Sigmoid colon (tissue), 7 donors: ENCODE data around the gene TAS2R60. TPM values are rescaled to one million over a fixed set of nuclear protein-coding genes. Genes with fewer than 3 reads are reported as not detected.
A peak's percentile ranks its signal among the peaks of the same experiment; 100 is the strongest.

Experiments
- DNase-seq: peaks from one replicate; pipeline ENCODE4 v3.0.0-alpha.2; 2019
- H3K27ac ChIP-seq, 4 donors: fragments of 200-600 bp; sonication (generic); one replicate each; pipeline ENCODE4 v1.5.1; 2016 to 2019; ENCODE audit warnings: mild to moderate bottlenecking in 1 of 4
- H3K27me3 ChIP-seq, 3 donors: fragments of 200-600 bp; sonication (generic); one replicate each; pipeline ENCODE4 v1.5.1; 2019; ENCODE audit warnings: mild to moderate bottlenecking in 1 of 3
- H3K36me3 ChIP-seq, 4 donors: fragments of 200-600 bp; sonication (generic); one replicate each; pipeline ENCODE4 v1.5.1; 2016 to 2019
- H3K4me1 ChIP-seq, 4 donors: fragments of 200-600 bp; sonication (generic); one replicate each; pipeline ENCODE4 v1.5.1; 2017 to 2019
- H3K4me3 ChIP-seq, 4 donors: fragments of 200-600 bp; sonication (generic); one replicate each; pipeline ENCODE4 v1.5.1; 2017 to 2019; ENCODE audit warnings: mild to moderate bottlenecking in 2 of 4, moderate library complexity in 1 of 4
- H3K9me3 ChIP-seq, 4 donors: fragments of 200-600 bp in 3 of 4; sonication (generic) in 3 of 4; one replicate each; pipeline versions ENCODE4 v1.5.1 to v1.6.1; 2013 to 2019
- EP300 ChIP-seq, 4 donors: sonication (generic); formaldehyde crosslinking; IDR thresholded peaks; one replicate each; pipeline ENCODE4 v1.6.1; 2017; ENCODE audit warnings: antibody characterized with exemption in 4 of 4
- POLR2A ChIP-seq, 2 donors: fragments of 450-650 bp; IDR thresholded peaks; one replicate each; pipeline ENCODE4 v1.6.1; 2016; ENCODE audit warnings: antibody characterized with exemption in 2 of 2, mild to moderate bottlenecking in 2 of 2, moderate library complexity in 2 of 2
- POLR2AphosphoS5 ChIP-seq, 4 donors: sonication (generic); formaldehyde crosslinking; IDR thresholded peaks; one replicate each; pipeline ENCODE4 v1.6.1; 2017; ENCODE audit warnings: antibody characterized with exemption in 4 of 4
- WGBS, 2 donors: extraction: QIAGEN DNeasy Blood & Tissue Kit; methylation state at CpG; one replicate each; pipeline ENCODE4 v1.1.7; 2013; 5-methylcytosine and 5-hydroxymethylcytosine counted together
- intact Hi-C: fragments of 100-400 bp; cut with DNase I; formaldehyde crosslinking; loops from one replicate; pipeline ENCODE4 v1.15.1; 2023
- polyA plus RNA-seq, 3 donors: library from polyadenylated mRNA; stranded (reverse); fragments of 200-250 nt; gene quantifications; one replicate each; pipeline ENCODE4 v1.2.3, GENCODE V29; 2013
- total RNA-seq, 4 donors: library from RNA; depleted of rRNA; stranded (reverse); fragments of >200 nt; gene quantifications; one replicate each; pipeline ENCODE4 v1.1.0, GENCODE V29; 2016
- TF ChIP-seq, protein P1 (sequence below), 4 experiments: fragments of 450-650 bp in 3 of 4; fragments of 200-600 bp in 1 of 4; IDR thresholded peaks; one replicate each; pipeline ENCODE4 v1.5.1; 2016 to 2019; ENCODE audit warnings: antibody characterized with exemption in 4 of 4, mild to moderate bottlenecking in 3 of 4, moderate library complexity in 2 of 4
- donor health status: healthy with polysubstance abuse.
- donor health status: Bipolar disorder and iron deficiency.
- donor health status: healthy.

The TAS2R60 gene
- total and polyA plus RNA-seq, 7 donors = not detected

DNA sequence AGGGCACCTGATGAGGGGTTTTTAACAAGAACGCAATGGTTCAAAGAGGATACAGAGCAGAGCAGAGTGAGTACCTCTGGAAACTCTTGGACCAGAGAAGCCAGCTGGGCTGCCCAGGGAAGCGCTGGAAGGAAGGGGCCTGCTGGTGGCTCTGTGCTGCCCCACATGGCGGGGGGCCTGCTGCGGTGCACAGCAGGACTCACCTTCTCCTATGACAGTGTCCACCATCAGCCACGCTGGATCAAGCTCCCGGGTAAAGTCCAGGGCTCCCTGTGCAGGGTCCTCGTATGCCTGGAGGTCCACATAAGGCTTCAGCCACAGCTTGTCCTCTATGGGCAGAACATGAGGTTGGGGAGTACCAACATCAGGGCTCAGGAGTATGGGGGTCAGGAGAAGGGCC lies 47.1 kb upstream of the TAS2R60 start:
- intact Hi-C loops = no loop called here
- no peak for DNase-seq
- H3K36me3 ChIP-seq = peaks cover 0 to 14% (median under 1%) of the 10 kb centered on the region in 4 donors
- H3K4me1 ChIP-seq = peaks cover 0 to 27% (median 24%) of the 10 kb centered on the region in 4 donors
- WGBS, 2 donors = 82 to 83% methylated on average over 7 of the region's 7 CpGs
- H3K27me3 ChIP-seq = no peaks in the 10 kb centered on the region
- no peaks in the 10 kb centered on the region for H3K9me3 ChIP-seq
- H3K27ac ChIP-seq = peak overlapping the region in 1 of 4 donors; percentile 4
- no peak for TF ChIP-seq POLR2AphosphoS5 (IDR thresholded peaks at IDR 0.05)
- no peak overlapping the region for H3K4me3 ChIP-seq

DNA sequence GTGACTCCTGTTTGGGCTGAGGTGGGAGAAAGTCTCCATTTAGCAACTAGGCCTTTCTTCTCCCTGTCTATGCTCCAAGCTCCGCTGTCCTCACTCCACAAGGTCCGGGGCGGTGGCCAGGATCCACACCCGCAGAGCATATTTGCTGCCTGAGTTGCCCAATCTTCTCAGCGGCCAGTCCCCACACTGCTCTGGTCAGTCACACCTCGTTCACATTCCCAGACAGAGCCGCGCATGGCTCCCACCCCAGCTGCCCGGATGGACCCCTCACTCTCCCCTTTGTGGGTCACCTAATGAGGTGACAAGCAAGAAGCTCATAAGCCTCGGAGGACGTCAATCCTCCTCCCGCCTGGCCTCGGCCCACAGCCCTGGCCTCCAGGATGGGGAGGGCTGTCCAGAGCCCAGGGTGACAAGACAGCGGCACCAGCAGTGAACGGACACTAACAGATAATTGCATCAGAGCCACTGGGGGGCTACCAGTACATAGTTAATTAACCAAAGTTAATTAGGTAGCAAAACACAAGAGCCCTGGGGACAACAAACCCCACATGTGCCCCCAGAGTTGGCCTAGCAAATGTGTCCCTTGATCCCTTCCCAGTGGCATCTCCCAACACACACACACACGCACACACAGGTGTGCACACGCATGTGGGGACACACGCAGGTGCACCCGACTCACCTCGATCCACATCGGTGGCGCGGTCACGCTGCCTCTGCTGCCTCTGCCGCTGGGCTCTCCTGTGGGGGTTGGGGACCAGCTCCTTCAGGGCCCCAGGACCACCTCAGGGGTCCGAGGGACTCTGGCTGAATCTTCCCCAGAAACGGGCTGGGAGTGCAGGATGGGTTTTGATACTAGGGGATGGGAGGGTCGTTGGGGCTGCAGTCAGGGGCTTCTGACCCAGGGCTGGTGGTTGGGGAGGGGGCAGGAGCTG lies 46.4 kb upstream of the TAS2R60 start:
- no peak overlapping the region for H3K4me3 ChIP-seq
- peaks cover 0 to 20% (median 17%) of the 10 kb centered on the region in 4 donors for H3K4me1 ChIP-seq
- H3K9me3 ChIP-seq = no peaks in the 10 kb centered on the region
- DNase-seq = peak; percentile 65
- peaks cover 0 to 7% (median 0%) of the 10 kb centered on the region in 4 donors for H3K36me3 ChIP-seq
- 89 to 93% methylated on average over 28 of the region's 28 CpGs for WGBS, 2 donors
- TF ChIP-seq, protein P1, sequence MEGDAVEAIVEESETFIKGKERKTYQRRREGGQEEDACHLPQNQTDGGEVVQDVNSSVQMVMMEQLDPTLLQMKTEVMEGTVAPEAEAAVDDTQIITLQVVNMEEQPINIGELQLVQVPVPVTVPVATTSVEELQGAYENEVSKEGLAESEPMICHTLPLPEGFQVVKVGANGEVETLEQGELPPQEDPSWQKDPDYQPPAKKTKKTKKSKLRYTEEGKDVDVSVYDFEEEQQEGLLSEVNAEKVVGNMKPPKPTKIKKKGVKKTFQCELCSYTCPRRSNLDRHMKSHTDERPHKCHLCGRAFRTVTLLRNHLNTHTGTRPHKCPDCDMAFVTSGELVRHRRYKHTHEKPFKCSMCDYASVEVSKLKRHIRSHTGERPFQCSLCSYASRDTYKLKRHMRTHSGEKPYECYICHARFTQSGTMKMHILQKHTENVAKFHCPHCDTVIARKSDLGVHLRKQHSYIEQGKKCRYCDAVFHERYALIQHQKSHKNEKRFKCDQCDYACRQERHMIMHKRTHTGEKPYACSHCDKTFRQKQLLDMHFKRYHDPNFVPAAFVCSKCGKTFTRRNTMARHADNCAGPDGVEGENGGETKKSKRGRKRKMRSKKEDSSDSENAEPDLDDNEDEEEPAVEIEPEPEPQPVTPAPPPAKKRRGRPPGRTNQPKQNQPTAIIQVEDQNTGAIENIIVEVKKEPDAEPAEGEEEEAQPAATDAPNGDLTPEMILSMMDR (IDR thresholded peaks at IDR 0.05) = no peak
- no peak for TF ChIP-seq POLR2AphosphoS5 (IDR thresholded peaks at IDR 0.05)
- no peak for TF ChIP-seq EP300 (IDR thresholded peaks at IDR 0.05)
- TF ChIP-seq POLR2A (IDR thresholded peaks at IDR 0.05) = no peak
- no peak overlapping the region for H3K27ac ChIP-seq
- intact Hi-C loops = no loop called here
- H3K27me3 ChIP-seq = no peaks in the 10 kb centered on the region

DNA sequence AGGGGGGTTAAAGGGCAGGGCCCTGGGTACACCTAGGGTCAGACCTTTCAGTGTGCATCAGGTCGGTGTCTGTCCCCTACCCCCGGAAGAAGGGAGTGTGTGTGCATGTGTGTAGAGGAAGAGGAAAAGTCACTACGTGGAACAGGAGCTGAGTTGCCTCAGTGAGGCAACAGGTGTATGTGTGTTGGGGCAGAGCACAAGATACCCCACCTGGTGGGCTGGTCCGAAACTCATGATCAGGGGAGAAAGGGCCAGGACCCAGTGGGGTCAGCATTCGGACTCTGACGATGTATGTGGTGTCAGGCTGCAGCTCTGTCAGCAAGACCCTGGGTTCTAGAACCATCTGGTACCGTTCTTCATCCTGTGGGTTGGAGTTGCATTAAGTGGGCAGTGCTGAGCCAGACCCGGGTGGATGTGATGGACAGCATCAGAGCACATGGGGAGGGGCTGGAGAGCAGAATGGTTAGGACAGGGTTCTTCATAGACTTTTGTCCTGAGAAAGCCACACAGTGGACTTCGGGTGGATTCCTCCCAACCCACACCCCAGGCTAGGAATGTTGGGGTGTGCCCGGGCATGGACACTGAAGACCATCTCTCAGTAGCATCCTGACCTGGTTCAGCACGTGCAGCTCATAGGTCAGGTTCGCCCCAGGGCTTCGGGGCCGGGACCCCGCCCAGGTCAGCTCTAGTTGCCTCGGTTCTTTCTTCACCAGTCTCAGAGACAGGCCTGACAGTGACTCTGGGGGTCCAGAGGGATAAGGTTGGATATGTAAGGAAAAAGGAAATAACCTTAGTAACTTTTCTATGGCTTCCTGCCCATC lies 45.3 kb upstream of the TAS2R60 start:
- DNase-seq = no peak
- no peak for TF ChIP-seq POLR2AphosphoS5 (IDR thresholded peaks at IDR 0.05)
- TF ChIP-seq EP300 (IDR thresholded peaks at IDR 0.05) = no peak
- TF ChIP-seq POLR2A (IDR thresholded peaks at IDR 0.05) = no peak
- TF ChIP-seq, protein P1 (IDR thresholded peaks at IDR 0.05) = no peak
- H3K27me3 ChIP-seq = no peaks in the 10 kb centered on the region
- H3K4me3 ChIP-seq = no peak overlapping the region
- no peaks in the 10 kb centered on the region for H3K9me3 ChIP-seq
- WGBS, 2 donors = 90 to 91% methylated on average over 16 of the region's 16 CpGs
- peaks cover 0 to 10% (median 6%) of the 10 kb centered on the region in 4 donors for H3K4me1 ChIP-seq
- peaks cover 0 to 4% (median 0%) of the 10 kb centered on the region in 4 donors for H3K36me3 ChIP-seq
- no peak overlapping the region for H3K27ac ChIP-seq
- intact Hi-C loops = no loop called here

DNA sequence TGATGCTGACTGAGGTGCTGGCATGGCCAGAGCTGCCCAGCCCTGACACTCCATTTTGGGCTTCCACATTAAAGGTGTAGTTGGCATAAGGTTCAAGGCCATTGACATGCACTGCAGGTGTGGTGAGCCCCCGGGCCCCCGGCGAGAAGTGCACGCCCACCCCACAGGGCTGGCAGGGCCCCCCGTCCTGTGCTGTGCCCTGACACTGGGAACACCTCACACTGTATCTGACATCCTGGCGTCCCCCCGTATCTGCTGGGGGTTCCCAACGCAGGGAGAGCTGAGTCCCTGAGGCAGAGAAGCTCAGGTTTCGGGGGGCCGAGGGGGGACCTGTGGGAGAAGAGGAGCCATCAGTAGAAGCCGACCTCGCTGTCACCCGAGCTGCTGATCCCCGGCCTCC lies 44.6 kb upstream of the TAS2R60 start:
- WGBS, 2 donors = 92 to 94% methylated on average over 14 of the region's 14 CpGs
- no peak overlapping the region for H3K4me3 ChIP-seq
- H3K36me3 ChIP-seq = no peaks in the 10 kb centered on the region
- H3K27ac ChIP-seq = no peak overlapping the region
- H3K9me3 ChIP-seq = no peaks in the 10 kb centered on the region
- TF ChIP-seq POLR2AphosphoS5 (IDR thresholded peaks at IDR 0.05) (no peak), POLR2A (IDR thresholded peaks at IDR 0.05) (no peak), EP300 (IDR thresholded peaks at IDR 0.05) (no peak)
- TF ChIP-seq, protein P1 (IDR thresholded peaks at IDR 0.05) = no peak
- H3K4me1 ChIP-seq = peaks cover 0 to 3% (median 0%) of the 10 kb centered on the region in 4 donors
- intact Hi-C loops = no loop called here
- no peaks in the 10 kb centered on the region for H3K27me3 ChIP-seq
- no peak for DNase-seq

DNA sequence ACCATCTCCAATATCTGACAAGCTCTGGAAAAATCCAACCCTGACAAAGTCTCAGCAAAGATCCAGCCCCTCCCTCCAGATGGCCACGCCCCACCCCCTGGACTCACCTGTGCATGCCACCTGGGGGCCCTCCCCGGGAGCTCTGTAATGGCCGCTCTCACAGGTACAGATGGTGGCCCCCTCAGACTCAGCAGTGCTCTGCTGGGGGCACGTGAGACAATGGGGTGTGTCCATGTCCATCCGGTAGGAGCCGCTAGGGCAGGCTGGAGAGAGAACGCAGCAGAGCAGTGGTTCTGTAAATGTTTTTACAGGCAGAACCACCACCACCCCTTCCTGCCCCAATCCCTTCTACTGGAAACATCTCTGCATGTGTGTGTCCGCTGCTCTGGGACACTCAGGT lies 44.1 kb upstream of the TAS2R60 start:
- no peaks in the 10 kb centered on the region for H3K9me3 ChIP-seq
- no peaks in the 10 kb centered on the region for H3K4me1 ChIP-seq
- H3K27me3 ChIP-seq = no peaks in the 10 kb centered on the region
- WGBS, 2 donors = 86 to 92% methylated on average over 8 of the region's 8 CpGs
- intact Hi-C loops = no loop called here
- no peak overlapping the region for H3K4me3 ChIP-seq
- H3K36me3 ChIP-seq = no peaks in the 10 kb centered on the region
- TF ChIP-seq POLR2A (IDR thresholded peaks at IDR 0.05) (no peak), EP300 (IDR thresholded peaks at IDR 0.05) (no peak), POLR2AphosphoS5 (IDR thresholded peaks at IDR 0.05) (no peak)
- TF ChIP-seq, protein P1 (IDR thresholded peaks at IDR 0.05) = no peak
- DNase-seq = no peak
- H3K27ac ChIP-seq = no peak overlapping the region
